K562 (cell line): Measurements from ENCODE around the gene C16orf95. TPM values are rescaled to one million over a fixed set of nuclear protein-coding genes. Genes with fewer than 3 reads are reported as not detected.
A peak's percentile ranks its signal among the peaks of the same experiment; 100 is the strongest.

Experiments used
- ATAC-seq: fragments of 200-7000 bp; cut with Tn5 transposase; 3 replicates; pipeline ENCODE4 v1.9.1; 2020; ENCODE audit warnings: moderate library complexity
- BruUV-seq: library from RNA; stranded (reverse); fragments of 400-500 nt; replicated peaks from 2 replicates; lab custom pipeline; 2021; lab: Mats Ljungman, UMichigan
- CTCF ChIA-PET: fragments of 300-600 bp; formaldehyde crosslinking; extraction: SDS; loops from one replicate; lab custom pipeline; 2021; ENCODE audit warnings: low intra/inter-chr PET ratio; lab: Yijun Ruan, JAX
- POLR2A ChIA-PET: fragments of 300-600, 350-650 bp; sonication (Branson Sonifier 250); formaldehyde crosslinking; extraction: SDS; loops from one replicate; lab custom pipeline; 2021; ENCODE audit warnings: antibody characterized with exemption, inconsistent platforms; lab: Yijun Ruan, JAX
- DNase-seq, 4 experiments: peaks; one replicate each; pipeline versions ENCODE4 v3.0.0 to v3.0.0-alpha.2; 2011 to 2018; ENCODE audit warnings: low spot score in 3 of 4, mixed read lengths in 3 of 4; ENCODE audit errors: extremely low read depth in 1 of 4
- FAIRE-seq: peaks from 2 replicates; lab custom pipeline; 2011; peaks lifted over from hg19 to GRCh38; lab: Jason Lieb, UNC
- H2AFZ ChIP-seq: 2 replicates; pipeline ENCODE4 v1.6.0; 2011; ENCODE audit warnings: low read depth, low read length, control low read depth, inconsistent platforms
- H3K27ac ChIP-seq: fragments of 200-600 bp; 3 replicates; pipeline ENCODE4 v1.8.0; 2011; ENCODE audit warnings: low read depth, mild to moderate bottlenecking, control low read depth, inconsistent platforms, low read length, moderate library complexity, mixed read lengths; ENCODE audit errors: extremely low read depth
- H3K27me3 ChIP-seq, 2 experiments: fragments of 300-600 bp in 1 of 2; 2 replicates in 1 of 2; 3 replicates in 1 of 2; pipeline versions ENCODE4 v1.6.0 to v1.8.0; 2011; ENCODE audit warnings: inconsistent platforms in 2 of 2, low read length in 2 of 2, mild to moderate bottlenecking in 1 of 2, mixed read lengths in 1 of 2, moderate library complexity in 1 of 2; ENCODE audit not compliant: control insufficient read depth in 2 of 2, insufficient read depth in 2 of 2
- H3K36me3 ChIP-seq: fragments of 300-600 bp; 3 replicates; pipeline ENCODE4 v1.8.0; 2011; ENCODE audit warnings: mild to moderate bottlenecking, low read length, inconsistent platforms; ENCODE audit not compliant: control insufficient read depth, insufficient read depth
- H3K4me1 ChIP-seq, 2 experiments: fragments of 200-600 bp in 1 of 2; replicated peaks in 1 of 2; 2 replicates in 1 of 2; 3 replicates in 1 of 2; pipeline versions ENCODE4 v1.5.1 to v1.8.0; 2011; ENCODE audit warnings: inconsistent platforms in 2 of 2, low read length in 2 of 2, mild to moderate bottlenecking in 1 of 2, mixed read lengths in 1 of 2, moderate library complexity in 1 of 2; ENCODE audit not compliant: control insufficient read depth in 2 of 2, insufficient read depth in 2 of 2
- H3K4me2 ChIP-seq: 2 replicates; pipeline ENCODE4 v1.6.1; 2011; ENCODE audit warnings: low read length, control low read depth, inconsistent platforms, mixed read lengths; ENCODE audit not compliant: insufficient read depth
- H3K4me3 ChIP-seq: fragments of 200-600 bp; sonication (generic), shearing (Covaris generic); 2 replicates; pipeline ENCODE4 v1.5.1; 2016; ENCODE audit warnings: control low read depth, inconsistent platforms
- H3K79me2 ChIP-seq: fragments of 200-600 bp; 3 replicates; pipeline ENCODE4 v1.8.0; 2011; ENCODE audit warnings: low read length, inconsistent platforms; ENCODE audit not compliant: control insufficient read depth, insufficient read depth
- H3K9ac ChIP-seq, 2 experiments: 2 replicates each; pipeline versions ENCODE4 v1.6.0 to v1.6.1; 2011; ENCODE audit warnings: low read depth in 2 of 2, low read length in 2 of 2, control low read depth in 1 of 2, inconsistent platforms in 1 of 2, mild to moderate bottlenecking in 1 of 2, mixed read lengths in 1 of 2; ENCODE audit not compliant: insufficient read depth in 1 of 2
- H3K9me1 ChIP-seq: one replicate; pipeline ENCODE4 v1.6.0; 2011; ENCODE audit warnings: inconsistent platforms, mild to moderate bottlenecking, low read length, moderate library complexity; ENCODE audit not compliant: control insufficient read depth, insufficient read depth
- H3K9me3 ChIP-seq: replicated peaks from 2 replicates; pipeline ENCODE4 v1.5.1; 2011; ENCODE audit warnings: low read depth, low read length, inconsistent platforms; ENCODE audit not compliant: control insufficient read depth, insufficient read depth
- H4K20me1 ChIP-seq: replicated peaks from 2 replicates; pipeline ENCODE4 v1.6.1; 2011; ENCODE audit warnings: low read length, inconsistent platforms, mixed read lengths; ENCODE audit not compliant: control insufficient read depth, insufficient read depth
- KAT7 ChIP-seq: sonication (generic); formaldehyde crosslinking; IDR thresholded peaks from 2 replicates; pipeline ENCODE4 v1.8.0; 2022; ENCODE audit warnings: missing genetic modification reagents, mild to moderate bottlenecking, borderline replicate concordance
- MAFF ChIP-seq: IDR thresholded peaks from 2 replicates; pipeline ENCODE4 v1.6.1; 2012; ENCODE audit warnings: low read length, improper control_type of control experiment
- MEIS2 ChIP-seq: fragments of 450-650 bp; IDR thresholded peaks from 2 replicates; pipeline ENCODE4 v1.6.1; 2014; ENCODE audit warnings: mild to moderate bottlenecking; ENCODE audit not compliant: partially characterized antibody
- SP2 ChIP-seq: IDR thresholded peaks from 2 replicates; pipeline ENCODE4 v1.6.1; 2011; ENCODE audit warnings: mild to moderate bottlenecking, low read depth, low read length, moderate library complexity; ENCODE audit not compliant: poor library complexity, severe bottlenecking; ENCODE audit errors: extremely low read depth
- ZSCAN29 ChIP-seq: fragments of 450-650 bp; IDR thresholded peaks from 2 replicates; pipeline ENCODE4 v1.6.1; 2017
- WGBS: fragments of 100-300 bp; shearing (Covaris generic); methylation state at CpG from one replicate; pipeline ENCODE4 v1.1.6; 2016; ENCODE audit warnings: low coverage, mixed read lengths; ENCODE audit not compliant: insufficient coverage; ENCODE audit errors: missing lambda C conversion rate; 5-methylcytosine and 5-hydroxymethylcytosine counted together
- in situ Hi-C: fragments of 300-500 bp; cut with MboI; formaldehyde crosslinking; loops from 4 replicates; pipeline ENCODE4 v1.15.0; 2018; ENCODE audit warnings: inconsistent platforms, mixed read lengths
- intact Hi-C: fragments of 100-400 bp; cut with micrococcal nuclease; formaldehyde crosslinking; loops from 2 replicates; pipeline ENCODE4 v1.14.2; 2022
- polyA plus RNA-seq, 8 experiments: library from polyadenylated mRNA; depleted of rRNA in 4 of 8; stranded (reverse) in 5 of 8; unstranded in 3 of 8; fragments of >200 nt; fragmentation: Nextera tagmentation in 2 of 8; fragmentation: Illumina TruSeq in 1 of 8; extraction: Ambion mirVana in 2 of 8; extraction: Trizol in 1 of 8; gene quantifications; 2 replicates each; pipeline versions ENCODE4 v1.2.1 to v1.2.3, GENCODE V29; 2011 to 2014; ENCODE audit warnings: inconsistent platforms in 1 of 8, missing spikeins in 1 of 8
- total RNA-seq, 7 experiments: library from RNA; depleted of rRNA in 6 of 7; stranded (reverse); fragments of >200 nt in 6 of 7; fragmentation: Illumina TruSeq in 2 of 7; extraction: Trizol in 2 of 7; gene quantifications; 2 replicates each; pipeline versions ENCODE4 v1.2.1 to v1.2.3, GENCODE V29; 2011 to 2021; ENCODE audit warnings: low replicate concordance in 1 of 7
- TF ChIP-seq, protein P1 (sequence below): fragments of 250-450 bp; sonication (Bioruptor Pico); IDR thresholded peaks from 2 replicates; pipeline ENCODE4 v1.8.0; 2022; ENCODE audit warnings: moderate library complexity, mild to moderate bottlenecking, inconsistent platforms

The C16orf95 gene
- total and polyA plus RNA-seq, 9 of the 15 experiments (the other 6 are each of a cell fraction or from before 2014, with no cell fraction given): 6.5 to 20.5 (median 9.4) TPM

DNA sequence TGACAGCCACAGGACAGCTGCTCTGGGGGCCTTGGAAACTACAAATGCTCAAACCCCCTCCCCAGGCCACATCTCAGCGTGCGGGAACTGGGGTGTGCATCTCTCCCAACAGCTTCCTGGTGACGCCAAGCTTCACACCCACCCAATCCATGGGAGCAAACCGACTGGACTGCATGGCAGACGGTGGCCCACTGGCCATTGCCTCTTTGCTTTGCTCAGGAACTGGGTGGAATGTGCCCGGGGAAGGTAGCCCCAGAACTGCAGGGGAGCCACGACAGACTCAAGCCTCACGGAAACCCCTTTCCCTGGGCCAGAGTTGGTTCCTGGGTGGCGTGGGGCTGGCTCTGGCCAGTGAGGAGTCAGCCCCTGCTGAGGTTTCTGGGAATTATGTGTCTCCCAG, 5.2 kb upstream of the C16orf95 start:
- BruUV-seq: no TSS peak
- CTCF ChIA-PET: no interaction called here
- Histone ChIP-seq H3K79me2 (peaks cover 18% of the 10 kb centered on the region), H3K4me3 (no peak overlapping the region), H4K20me1 (peaks cover 5% of the 10 kb centered on the region; the same call in 1 of the 2 replicates)
- intact Hi-C loops: loop anchor here (10.0 kb wide), 1 partner anchor 312 kb away; no protein-coding TSS in a partner anchor
- TF ChIP-seq MEIS2 (no peak), KAT7 (CRISPR knock-in tag) (no peak), MAFF (no peak), SP2 (no peak), ZSCAN29 (no peak)
- TF ChIP-seq, protein P1, sequence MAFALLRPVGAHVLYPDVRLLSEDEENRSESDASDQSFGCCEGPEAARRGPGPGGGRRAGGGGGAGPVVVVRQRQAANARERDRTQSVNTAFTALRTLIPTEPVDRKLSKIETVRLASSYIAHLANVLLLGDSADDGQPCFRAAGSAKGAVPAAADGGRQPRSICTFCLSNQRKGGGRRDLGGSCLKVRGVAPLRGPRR (CRISPR knock-in tag): no peak
- TF ChIP-seq, all 486 proteins: peak for 0
- H3K9me3 ChIP-seq: no peaks in the 10 kb centered on the region
- no peaks in the 10 kb centered on the region for H3K27me3 ChIP-seq
- H3K4me1 ChIP-seq: peaks cover 13 to 31% of the 10 kb centered on the region in 2 experiments
- ATAC-seq (no peak), FAIRE-seq (no peak), DNase-seq (no peak)
- no peak overlapping the region for H3K27ac ChIP-seq
- POLR2A ChIA-PET: interaction anchor here (0.6 to 1.4 kb wide), 3 partner anchors 11 to 72 kb away, joined by 3 read pairs; no protein-coding TSS in a partner anchor
- no peak overlapping the region for H3K4me2 ChIP-seq
- peak overlapping the region in 1 of 2 experiments; percentile 46; a peak in 1 of 4 replicates for H3K9ac ChIP-seq
- in situ Hi-C loops: no loop called here
- H2AFZ ChIP-seq: no peak overlapping the region
- H3K9me1 ChIP-seq: peaks cover 5% of the 10 kb centered on the region
- peaks cover 27% of the 10 kb centered on the region for H3K36me3 ChIP-seq
- WGBS: 93% methylated on average over 4 of the region's 9 CpGs
